Measurements from ENCODE around the gene CUX1.
"Not testable (repeated sequence)": the region's sequence is repeated elsewhere in the genome, so short reads cannot be mapped to it uniquely, and the experiment has no call there.

Gene CUX1

GRCh38 chr7:101976411-101976810 lies 159.0 kb downstream of the CUX1 start:
- no peak for DNase-seq (ENCODE audit: low read depth, low spot score)

DNA sequence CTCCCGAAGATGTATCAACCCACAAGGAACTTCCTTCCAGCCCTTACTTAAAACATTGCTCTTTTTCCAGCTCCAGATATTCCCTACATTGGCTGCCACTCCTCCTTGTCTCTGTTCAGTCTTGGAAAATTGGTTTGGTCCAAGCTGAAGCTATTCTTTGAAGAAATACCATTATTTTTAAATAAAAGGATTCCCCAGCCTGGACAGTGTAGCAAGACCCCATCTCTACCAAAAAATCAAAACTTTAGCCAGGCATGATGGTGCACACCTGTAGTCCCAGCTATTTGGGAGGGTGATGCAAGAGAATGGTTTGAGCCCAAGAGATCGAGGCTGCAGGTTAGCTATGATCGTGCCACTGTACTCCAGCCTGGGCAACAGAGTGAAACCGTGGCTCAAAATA lies 159.8 kb downstream of the CUX1 start:
- DNase-seq (ENCODE audit: low read depth, low spot score): no peak

GRCh38 chr7:101978683-101979082 lies 161.3 kb downstream of the CUX1 start:
- no peak for DNase-seq (ENCODE audit: low read depth, low spot score)

DNA sequence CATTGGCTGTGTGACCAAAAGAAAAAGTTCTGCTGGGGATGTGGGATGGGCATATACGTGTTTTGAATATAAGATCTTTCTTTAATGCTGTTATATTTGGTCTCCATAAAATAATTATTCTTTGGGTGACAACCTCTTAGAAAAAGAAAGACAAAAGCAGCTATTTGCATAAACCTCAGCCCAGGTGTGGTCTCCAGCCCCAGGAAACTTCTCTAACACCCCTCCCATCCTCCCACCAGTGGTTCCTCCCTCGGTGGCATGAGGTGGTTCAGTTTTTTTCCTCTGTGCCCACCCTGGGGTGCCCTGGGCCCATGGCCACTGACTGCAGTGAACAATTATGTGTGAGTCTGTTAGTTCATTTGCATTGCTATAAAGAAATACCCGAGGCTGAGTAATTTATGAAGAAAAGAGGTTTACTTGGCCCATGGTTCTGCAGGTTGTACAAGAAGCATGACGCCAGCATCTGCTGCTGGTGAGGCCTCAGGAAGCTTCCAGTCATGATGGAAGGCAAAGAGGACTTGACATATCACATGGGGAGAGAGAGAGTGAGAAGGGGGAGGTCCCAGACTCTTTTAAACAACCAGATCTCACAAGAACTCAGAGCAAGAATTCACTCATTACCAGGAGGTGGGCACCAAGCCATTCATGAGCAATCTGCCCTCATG lies 165.9 kb downstream of the CUX1 start:
- DNase-seq (ENCODE audit: low read depth, low spot score): no peak

GRCh38 chr7:101984133-101984879 lies 166.9 kb downstream of the CUX1 start:
- DNase-seq (ENCODE audit: low read depth, low spot score): no peak

GRCh38 chr7:101985057-101985902 lies 167.9 kb downstream of the CUX1 start:
- no peak for DNase-seq (ENCODE audit: low read depth, low spot score)

- no peak for DNase-seq (ENCODE audit: low read depth, low spot score)
Observed at GRCh38 chr7:101985903-101986734, 168.7 kb downstream of the CUX1 start.

DNA sequence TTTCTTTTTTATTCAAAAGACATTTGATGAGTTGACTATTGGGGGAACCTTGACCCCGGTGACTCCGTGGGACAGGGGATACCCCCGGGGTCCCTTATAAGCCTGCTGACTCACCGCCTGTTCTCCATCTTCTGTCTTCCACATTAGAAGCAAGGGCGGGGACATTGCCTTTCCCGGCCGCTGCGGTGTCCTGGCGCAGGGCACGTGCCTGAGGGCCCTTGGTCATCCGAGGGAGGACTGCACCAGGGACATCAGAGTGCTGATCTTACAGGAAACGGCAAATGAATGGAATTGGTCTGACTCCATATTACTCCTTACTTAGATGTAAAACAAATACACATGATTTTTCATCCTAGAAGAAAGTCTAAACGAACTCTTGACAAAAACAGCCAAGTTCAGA lies 170.1 kb downstream of the CUX1 start:
- DNase-seq (ENCODE audit: low read depth, low spot score): no peak

- DNase-seq (ENCODE audit: low read depth, low spot score): not testable (repeated sequence)
Observed at GRCh38 chr7:101988060-101988459, 170.6 kb downstream of the CUX1 start.

DNA sequence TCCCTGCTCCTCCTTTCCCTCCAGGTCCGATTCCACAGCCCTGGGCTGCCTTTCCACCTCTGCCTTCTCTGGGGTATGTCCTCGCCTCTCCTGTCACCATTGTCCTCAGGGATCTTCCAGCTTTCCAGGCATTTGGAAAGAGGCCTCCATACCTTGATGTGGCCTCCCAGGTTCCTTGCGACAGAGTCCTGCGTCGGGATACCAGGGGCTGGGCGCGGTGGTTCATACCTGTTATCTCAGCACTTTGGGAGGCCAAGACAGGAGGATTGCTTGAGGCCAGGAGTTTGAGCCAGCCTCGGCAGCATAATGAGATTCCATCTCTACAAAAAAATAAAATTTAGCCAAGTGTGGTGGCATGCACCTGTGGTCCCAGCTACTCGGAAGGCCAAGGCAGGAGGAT lies 171.1 kb downstream of the CUX1 start:
- no peak for DNase-seq (ENCODE audit: low read depth, low spot score)

DNA sequence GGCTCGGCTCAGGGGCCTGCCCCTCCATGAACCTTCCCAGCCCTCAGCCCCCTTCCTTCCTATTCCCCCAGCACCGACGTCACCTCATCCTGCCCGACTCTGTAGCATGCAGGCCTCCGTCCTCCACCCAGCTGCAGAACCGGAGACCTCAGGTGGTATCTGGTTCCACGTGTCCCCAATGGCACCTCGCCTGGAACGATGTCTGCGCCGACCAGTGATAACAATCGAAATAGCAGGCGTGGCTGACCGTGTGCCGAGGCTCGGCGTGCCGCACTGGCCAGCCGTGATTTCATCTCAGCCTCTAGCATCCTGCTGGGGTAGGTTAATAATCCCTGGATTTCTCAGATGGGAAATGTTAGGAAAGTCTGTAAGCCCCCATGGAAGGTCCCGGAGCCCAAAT lies 171.7 kb downstream of the CUX1 start:
- no peak for DNase-seq (ENCODE audit: low read depth, low spot score)

GRCh38 chr7:101990811-101991418 lies 173.5 kb downstream of the CUX1 start:
- DNase-seq (ENCODE audit: low read depth, low spot score): no peak

GRCh38 chr7:101991860-101992259 lies 174.4 kb downstream of the CUX1 start:
- no peak for DNase-seq (ENCODE audit: low read depth, low spot score)

DNA sequence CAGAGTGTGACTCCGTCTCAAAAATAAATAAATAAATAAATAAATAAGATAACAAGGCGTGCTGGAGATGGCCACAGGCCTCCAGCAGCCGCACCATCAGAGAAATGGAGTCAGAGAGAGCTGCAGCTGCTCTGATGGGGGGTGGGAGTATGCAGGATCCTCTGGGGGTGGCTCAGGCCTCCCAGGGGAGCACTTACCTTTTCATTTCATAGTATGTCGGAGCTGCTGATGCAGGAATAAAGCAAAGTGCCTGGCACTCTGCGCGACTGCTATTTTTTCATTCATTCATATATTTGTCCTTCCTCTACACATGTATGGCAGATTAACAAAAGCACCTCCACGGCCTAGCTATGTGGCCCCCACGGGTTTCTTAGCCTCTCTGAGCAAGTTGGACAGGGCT lies 175.9 kb downstream of the CUX1 start:
- DNase-seq (ENCODE audit: low read depth, low spot score): no peak

- no peak for DNase-seq (ENCODE audit: low read depth, low spot score)
Observed at GRCh38 chr7:101995121-101995520, 177.7 kb downstream of the CUX1 start.

DNA sequence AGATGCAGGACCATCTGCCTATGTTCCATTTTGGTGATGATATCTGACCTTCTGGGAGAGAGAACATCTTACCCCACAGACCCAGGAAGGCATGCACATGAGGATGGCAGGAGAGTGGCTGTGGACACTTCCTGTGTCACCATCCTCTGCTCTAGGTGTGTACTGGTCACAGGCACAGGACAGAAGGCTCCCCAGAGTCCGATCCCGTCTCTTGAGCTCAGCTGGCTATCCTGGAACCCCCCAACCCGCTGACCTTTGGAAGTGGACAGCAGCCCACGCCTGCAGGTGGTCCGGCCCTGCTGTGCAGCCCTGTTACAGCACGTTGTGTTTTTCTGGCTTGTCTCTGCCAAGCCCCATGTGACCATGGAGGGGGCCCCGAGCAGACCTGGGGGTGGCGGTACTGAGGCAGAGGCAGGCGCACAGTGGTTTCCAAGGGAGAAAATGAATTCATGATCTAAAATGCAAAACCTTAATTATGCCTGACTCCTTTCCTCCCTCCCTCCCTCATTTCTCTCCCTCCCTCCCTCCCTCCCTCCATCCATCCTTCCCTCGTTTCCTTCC lies 178.8 kb downstream of the CUX1 start:
- DNase-seq (ENCODE audit: low read depth, low spot score): no peak

DNA sequence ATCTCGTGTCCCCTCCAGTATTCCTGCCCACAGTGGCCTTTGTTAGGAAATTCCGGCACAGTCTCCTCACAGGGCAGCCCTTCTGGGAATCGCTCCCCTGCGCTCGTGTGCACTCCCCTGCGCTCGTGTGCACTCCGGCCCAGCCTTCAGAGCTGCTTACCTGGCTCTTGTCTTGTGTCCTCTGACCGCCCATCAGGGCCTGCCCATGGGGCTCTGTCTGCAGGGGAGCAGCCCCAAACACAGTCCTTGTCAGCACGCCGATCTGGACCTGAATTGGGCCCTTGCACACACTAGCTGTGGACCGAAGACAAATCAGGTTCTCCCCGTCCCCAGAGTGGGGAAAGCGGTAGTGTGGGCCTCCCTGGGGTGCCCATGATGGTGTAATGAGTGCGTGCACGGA lies 179.4 kb downstream of the CUX1 start:
- DNase-seq (ENCODE audit: low read depth, low spot score): no peak

GRCh38 chr7:101998029-101998905 lies 180.8 kb downstream of the CUX1 start:
- DNase-seq (ENCODE audit: low read depth, low spot score): no peak

GRCh38 chr7:101998906-101999240 lies 181.4 kb downstream of the CUX1 start:
- DNase-seq (ENCODE audit: low read depth, low spot score): no peak

DNA sequence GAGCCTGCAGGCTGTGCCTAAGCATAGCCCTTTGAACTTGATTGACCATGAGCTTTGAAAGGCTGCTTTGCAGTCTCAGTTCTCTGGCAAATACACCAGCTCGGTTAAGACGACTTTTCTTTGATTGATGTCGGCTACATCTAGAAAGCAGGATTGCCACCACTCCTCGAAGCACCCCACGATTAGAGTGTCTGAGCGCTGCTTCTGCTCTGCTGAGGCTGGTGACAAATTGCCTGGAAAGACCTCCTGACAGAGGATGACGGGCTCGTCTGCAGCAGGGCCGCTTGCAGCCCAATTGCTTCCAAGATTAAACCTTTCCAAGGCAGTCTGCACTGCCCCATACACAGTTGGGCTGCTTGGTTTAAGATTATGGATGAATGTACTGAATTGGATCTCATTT lies 182.0 kb downstream of the CUX1 start:
- no peak for DNase-seq (ENCODE audit: low read depth, low spot score)

All from activated CD4-positive, CD25-positive, alpha-beta regulatory T cell treated with anti-CD3 and anti-CD28 coated beads, Interleukin-2, amount 50 U/mL, for 16 hours (primary cell).